T-helper 2 cell treated with Interferon-gamma antibody and Interleukin-4, amounts not matched to agents 100 ng/mL and 5 ng/mL, for 36 hours (primary cell): ENCODE measurements around the gene SEZ6. TPM values are rescaled to one million over a fixed set of nuclear protein-coding genes. Genes with fewer than 3 reads are reported as not detected.

Experiments used
- intact Hi-C: fragments of 100-400 bp; cut with micrococcal nuclease; formaldehyde crosslinking; loops from one replicate; pipeline ENCODE4 v1.15.1; 2023
- total RNA-seq: library from RNA; stranded (reverse); gene quantifications from 2 replicates; pipeline ENCODE4 v1.2.3, GENCODE V29; 2022

SEZ6 gene
- total RNA-seq, 1 donor from 2014 or later: not detected

GRCh38 chr17:28908640-28909167, 97.1 kb downstream of the SEZ6 start:
- intact Hi-C loops: no loop called here

DNA sequence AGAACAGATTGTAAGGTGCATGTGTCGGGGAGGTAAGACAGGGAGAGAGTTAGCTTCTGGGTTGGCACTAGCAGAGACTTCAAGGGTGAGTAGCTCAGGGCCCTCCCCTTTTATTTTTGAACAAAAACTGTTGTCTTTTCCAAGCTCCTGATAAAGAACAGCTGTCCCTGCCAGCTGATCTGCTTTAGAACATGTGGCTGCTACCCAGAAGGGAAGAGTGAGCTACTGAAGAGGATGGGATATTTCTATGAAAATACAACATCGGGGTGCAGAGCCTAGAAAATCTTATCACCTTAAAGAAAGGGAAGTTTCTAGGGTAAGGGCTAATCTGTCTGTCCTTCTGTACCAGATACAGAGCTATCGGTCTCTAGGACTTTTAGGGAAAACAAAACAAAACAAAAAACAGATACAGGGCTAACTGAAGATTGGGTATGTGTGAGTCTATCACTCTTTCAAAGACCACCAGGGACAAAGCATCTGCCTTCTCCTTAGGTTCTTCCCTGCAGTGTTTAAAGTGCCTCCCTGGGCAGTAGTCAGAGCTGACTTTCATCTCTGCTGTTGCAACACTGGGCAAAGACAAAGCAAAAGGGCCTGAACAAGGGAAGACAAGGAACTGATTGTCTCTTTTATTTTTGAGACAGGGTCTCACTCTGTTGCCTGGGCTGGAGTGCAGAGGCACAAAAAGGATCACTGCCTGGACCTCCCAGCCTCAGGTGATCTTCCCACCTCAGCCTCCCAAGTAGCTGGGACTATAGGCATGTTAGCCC, 97.9 kb downstream of the SEZ6 start:
- intact Hi-C loops: no loop called here

DNA sequence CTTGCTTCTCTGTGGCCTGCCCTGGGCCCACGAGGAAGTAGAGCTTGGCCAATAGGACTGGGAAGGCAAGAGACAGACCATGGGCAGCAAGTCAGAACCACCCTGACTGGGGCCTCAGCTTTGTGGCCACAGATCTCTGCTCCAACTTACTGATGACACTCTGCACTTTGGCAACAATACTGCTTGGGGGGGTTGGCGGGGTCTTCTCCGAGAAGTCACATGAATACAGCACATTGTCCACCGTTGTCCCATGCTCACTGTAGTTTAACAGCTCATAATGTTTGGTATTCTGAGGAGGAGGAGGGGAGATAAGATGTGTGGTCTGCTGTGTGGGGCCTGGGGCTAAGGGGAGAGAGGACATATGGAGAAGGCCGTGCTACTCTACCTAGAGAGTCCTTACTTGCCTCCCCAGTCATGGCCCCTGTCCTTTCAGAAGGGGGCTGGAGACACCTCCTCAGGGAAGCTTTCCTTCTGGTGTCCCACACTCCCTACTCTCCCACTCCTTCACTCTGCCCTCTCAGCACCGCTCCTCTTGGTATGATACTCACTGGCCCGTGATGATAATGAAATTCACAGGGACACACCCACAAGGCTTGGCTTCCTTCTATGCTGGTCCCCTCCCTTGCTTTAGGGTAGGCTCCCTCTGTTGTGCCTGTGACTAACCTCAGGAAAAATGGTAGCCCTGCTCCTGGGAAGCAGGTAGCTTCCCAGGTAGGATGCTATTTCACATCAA, 99.0 kb downstream of the SEZ6 start:
- intact Hi-C loops: no loop called here

- intact Hi-C loops: no loop called here
Measured at GRCh38 chr17:28906276-28906675, 99.6 kb downstream of the SEZ6 start.

Other genes starting within 250 kb of the SEZ6 start
- 16.3 and 17.4 TPM in 2 replicates for gene FAM222B, start 163.2 kb downstream of the SEZ6 start, total RNA-seq
- gene ERAL1, start 151.0 kb downstream of the SEZ6 start, total RNA-seq: 45.1 and 47.8 TPM in 2 replicates
- 207 and 212 TPM in 2 replicates for gene FLOT2, start 108.3 kb downstream of the SEZ6 start, total RNA-seq
- gene DHRS13, start 103.0 kb downstream of the SEZ6 start, total RNA-seq: 25.7 and 30.5 TPM in 2 replicates
- 61.0 and 72.0 TPM in 2 replicates for gene PHF12, start 54.5 kb downstream of the SEZ6 start, total RNA-seq
- gene PIPOX, start 37.1 kb upstream of the SEZ6 start, total RNA-seq: 1.8 and 1.9 TPM in 2 replicates
- gene MYO18A, start 174.4 kb upstream of the SEZ6 start, total RNA-seq: 99.0 and 101 TPM in 2 replicates
- not detected in 2 replicates for gene CRYBA1, start 240.8 kb upstream of the SEZ6 start, total RNA-seq